HEK293 (cell line): ENCODE data around the gene CCDC112.

Experiments used
- CTCF ChIA-PET: fragments of 350-600 bp; formaldehyde crosslinking; extraction: SDS; loops from one replicate; lab custom pipeline; 2021; ENCODE audit warnings: antibody characterized with exemption; lab: Yijun Ruan, JAX
- POLR2A ChIA-PET: fragments of 300-600 bp; formaldehyde crosslinking; extraction: SDS; loops from one replicate; lab custom pipeline; 2020; ENCODE audit warnings: antibody characterized with exemption, inconsistent platforms; lab: Yijun Ruan, JAX
- H3K27ac ChIP-seq: fragments of 200-500 bp; sonication (Bioruptor generic); 2 replicates; pipeline ENCODE4 v1.5.1; 2014; ENCODE audit warnings: low read depth, low read length, control low read depth, inconsistent platforms; ENCODE audit errors: extremely low read depth
- H3K36me3 ChIP-seq, 2 experiments: fragments of 200-500 bp in 1 of 2; sonication (Bioruptor generic) in 1 of 2; 1 replicate in 1 of 2; 2 replicates in 1 of 2; pipeline ENCODE4 v1.5.1; 2014 to 2017; ENCODE audit warnings: inconsistent platforms in 2 of 2, low read length in 2 of 2; ENCODE audit not compliant: control insufficient read depth in 2 of 2, insufficient read depth in 1 of 2
- H3K4me1 ChIP-seq: fragments of 200-500 bp; sonication (Bioruptor generic); 2 replicates; pipeline ENCODE4 v1.5.1; 2014; ENCODE audit warnings: mild to moderate bottlenecking, low read length, inconsistent platforms; ENCODE audit not compliant: control insufficient read depth, insufficient read depth
- H3K4me3 ChIP-seq: 2 replicates; pipeline ENCODE4 v1.5.1; 2011; ENCODE audit warnings: low read depth, mild to moderate bottlenecking, control low read depth, low read length, moderate library complexity
- H3K9me3 ChIP-seq: fragments of 200-500 bp; sonication (Bioruptor generic); 2 replicates; pipeline ENCODE4 v1.5.1; 2014; ENCODE audit warnings: low read depth, low read length, inconsistent platforms; ENCODE audit not compliant: control insufficient read depth, insufficient read depth
- AEBP2 ChIP-seq: fragments of 450-650 bp; formaldehyde crosslinking; IDR thresholded peaks from 2 replicates; pipeline ENCODE4 v1.5.1; 2016; ENCODE audit warnings: missing biosample characterization, missing genetic modification characterization, borderline replicate concordance
- GFI1B ChIP-seq: fragments of 450-650 bp; formaldehyde crosslinking; IDR thresholded peaks from 2 replicates; pipeline ENCODE4 v1.5.1; 2016; ENCODE audit warnings: missing biosample characterization, missing genetic modification characterization
- ZBTB21 ChIP-seq: fragments of 450-650 bp; formaldehyde crosslinking; IDR thresholded peaks from 2 replicates; pipeline ENCODE4 v1.5.1; 2017; ENCODE audit warnings: missing biosample characterization, missing genetic modification characterization
- ZFP3 ChIP-seq: fragments of 450-650 bp; formaldehyde crosslinking; IDR thresholded peaks from 2 replicates; pipeline ENCODE4 v1.5.1; 2016; ENCODE audit warnings: low read depth, missing biosample characterization, missing genetic modification characterization
- ZNF16 ChIP-seq: fragments of 450-650 bp; formaldehyde crosslinking; IDR thresholded peaks from 2 replicates; pipeline ENCODE4 v1.5.1; 2016; ENCODE audit warnings: low read depth, missing biosample characterization, missing genetic modification characterization
- ZNF184 ChIP-seq: fragments of 450-650 bp; IDR thresholded peaks from 2 replicates; pipeline ENCODE4 v1.5.1; 2018; ENCODE audit warnings: missing biosample characterization, mild to moderate bottlenecking, missing genetic modification characterization
- ZNF221 ChIP-seq: fragments of 450-650 bp; formaldehyde crosslinking; IDR thresholded peaks from 2 replicates; pipeline ENCODE4 v1.5.1; 2017; ENCODE audit warnings: missing biosample characterization, missing genetic modification characterization, borderline replicate concordance
- ZNF398 ChIP-seq: fragments of 450-650 bp; formaldehyde crosslinking; IDR thresholded peaks from 2 replicates; pipeline ENCODE4 v1.5.1; 2017; ENCODE audit warnings: missing biosample characterization, missing genetic modification characterization
- ZNF449 ChIP-seq: fragments of 450-650 bp; formaldehyde crosslinking; IDR thresholded peaks from 2 replicates; pipeline ENCODE4 v1.5.1; 2017; ENCODE audit warnings: missing biosample characterization, mild to moderate bottlenecking, missing genetic modification characterization, moderate library complexity
- ZNF501 ChIP-seq: fragments of 450-650 bp; formaldehyde crosslinking; IDR thresholded peaks from 2 replicates; pipeline ENCODE4 v1.5.1; 2016; ENCODE audit warnings: missing biosample characterization, missing genetic modification characterization
- ZNF514 ChIP-seq: fragments of 450-650 bp; formaldehyde crosslinking; IDR thresholded peaks from 2 replicates; pipeline ENCODE4 v1.5.1; 2016; ENCODE audit warnings: missing biosample characterization, missing genetic modification characterization
- ZNF610 ChIP-seq: fragments of 450-650 bp; formaldehyde crosslinking; IDR thresholded peaks from 2 replicates; pipeline ENCODE4 v1.5.1; 2016; ENCODE audit warnings: missing biosample characterization, missing genetic modification characterization, borderline replicate concordance
- ZNF654 ChIP-seq: fragments of 450-650 bp; formaldehyde crosslinking; IDR thresholded peaks from 2 replicates; pipeline ENCODE4 v1.5.1; 2016; ENCODE audit warnings: low read depth, missing biosample characterization, missing genetic modification characterization
- ZNF664 ChIP-seq: fragments of 450-650 bp; formaldehyde crosslinking; IDR thresholded peaks from 2 replicates; pipeline ENCODE4 v1.5.1; 2016; ENCODE audit warnings: missing biosample characterization, missing genetic modification characterization
- ZNF701 ChIP-seq: fragments of 450-650 bp; formaldehyde crosslinking; IDR thresholded peaks from 2 replicates; pipeline ENCODE4 v1.5.1; 2016; ENCODE audit warnings: missing biosample characterization, missing genetic modification characterization
- ZNF707 ChIP-seq: fragments of 450-650 bp; formaldehyde crosslinking; IDR thresholded peaks from 2 replicates; pipeline ENCODE4 v1.5.1; 2016; ENCODE audit warnings: missing biosample characterization, missing genetic modification characterization
- ZNF768 ChIP-seq: fragments of 450-650 bp; formaldehyde crosslinking; IDR thresholded peaks from 2 replicates; pipeline ENCODE4 v1.5.1; 2018; ENCODE audit warnings: missing biosample characterization, mild to moderate bottlenecking, missing genetic modification characterization

The CCDC112 gene

GRCh38 chr5:115338851-115339250 is 42.4 kb upstream of the CCDC112 start:
- no peak overlapping the region for H3K4me3 ChIP-seq
- no peak overlapping the region for H3K27ac ChIP-seq
- ChIA-PET CTCF (no interaction called here), POLR2A (no interaction called here)
- no peak for TF ChIP-seq ZNF221 (tag by site-specific recombination)
- no peaks in the 10 kb centered on the region for H3K36me3 ChIP-seq
- no peaks in the 10 kb centered on the region for H3K9me3 ChIP-seq
- no peaks in the 10 kb centered on the region for H3K4me1 ChIP-seq

GRCh38 chr5:115337882-115338281 is 41.4 kb upstream of the CCDC112 start:
- no peaks in the 10 kb centered on the region for H3K4me1 ChIP-seq
- no peaks in the 10 kb centered on the region for H3K36me3 ChIP-seq
- TF ChIP-seq ZNF449 (no peak), ZBTB21 (tag by site-specific recombination) (no peak), ZNF610 (tag by site-specific recombination) (no peak), ZNF16 (tag by site-specific recombination) (no peak), ZNF184 (tag by site-specific recombination) (no peak), AEBP2 (no peak), ZNF701 (tag by site-specific recombination) (no peak), ZNF398 (tag by site-specific recombination) (no peak), ZNF654 (tag by site-specific recombination) (no peak), ZNF664 (tag by site-specific recombination) (no peak), ZNF514 (tag by site-specific recombination) (no peak), ZNF768 (tag by site-specific recombination) (no peak)
- ChIA-PET POLR2A (no interaction called here), CTCF (no interaction called here)
- H3K9me3 ChIP-seq, result no peaks in the 10 kb centered on the region
- H3K27ac ChIP-seq, result no peak overlapping the region
- H3K4me3 ChIP-seq, result no peak overlapping the region

- TF ChIP-seq ZNF449, result no peak
- no peak for TF ChIP-seq GFI1B (tag by site-specific recombination)
- no peak for TF ChIP-seq ZFP3 (tag by site-specific recombination)
- TF ChIP-seq ZNF707 (tag by site-specific recombination), result no peak
- TF ChIP-seq ZNF501, result no peak
- ChIA-PET POLR2A (no interaction called here), CTCF (no interaction called here)
Observed at GRCh38 chr5:115336964-115337363, 40.5 kb upstream of the CCDC112 start.

More at GRCh38 chr5:115336964-115337363, 40.5 kb upstream of the CCDC112 start:
- H3K4me1 ChIP-seq, result no peaks in the 10 kb centered on the region
- H3K27ac ChIP-seq, result no peak overlapping the region
- no peak overlapping the region for H3K4me3 ChIP-seq
- H3K9me3 ChIP-seq, result no peaks in the 10 kb centered on the region
- H3K36me3 ChIP-seq, result no peaks in the 10 kb centered on the region
